SHP77 treated with DMSO at 0.1 percent for 48 hours (cell line): ENCODE measurements around the gene WBP1L.

ENCODE experiments used
- DNase-seq: peaks from one replicate; lab custom pipeline; 2025; lab: John Stamatoyannopoulos, UW

Gene WBP1L

GRCh38 chr10:102759497-102760210 is 15.9 kb downstream of the WBP1L start:
- DNase-seq: no peak

GRCh38 chr10:102761981-102762380 is 18.2 kb downstream of the WBP1L start:
- no peak for DNase-seq

- no peak for DNase-seq
Measured at GRCh38 chr10:102762401-102763015, 18.8 kb downstream of the WBP1L start.

- DNase-seq: no peak
Measured at GRCh38 chr10:102763037-102763607, 19.4 kb downstream of the WBP1L start.

- no peak for DNase-seq
Measured at GRCh38 chr10:102764470-102765161, 20.9 kb downstream of the WBP1L start.

GRCh38 chr10:102765336-102765735 is 21.6 kb downstream of the WBP1L start:
- no peak for DNase-seq

GRCh38 chr10:102767428-102768160 is 23.8 kb downstream of the WBP1L start:
- DNase-seq: no peak

- no peak for DNase-seq
Measured at GRCh38 chr10:102769375-102770107, 25.8 kb downstream of the WBP1L start.

GRCh38 chr10:102770108-102770482 is 26.3 kb downstream of the WBP1L start:
- DNase-seq: no peak

- no peak for DNase-seq
Measured at GRCh38 chr10:102770792-102771191, 27.0 kb downstream of the WBP1L start.

GRCh38 chr10:102773320-102773719 is 29.6 kb downstream of the WBP1L start:
- DNase-seq: no peak

- no peak for DNase-seq
Measured at GRCh38 chr10:102773986-102774385, 30.2 kb downstream of the WBP1L start.

GRCh38 chr10:102775201-102775934 is 31.6 kb downstream of the WBP1L start:
- no peak for DNase-seq

GRCh38 chr10:102775935-102776669 is 32.4 kb downstream of the WBP1L start:
- no peak for DNase-seq

- DNase-seq: no peak
Measured at GRCh38 chr10:102776779-102777456, 33.2 kb downstream of the WBP1L start.

- DNase-seq: no peak
Measured at GRCh38 chr10:102777711-102778453, 34.1 kb downstream of the WBP1L start.

GRCh38 chr10:102778781-102779180 is 35.0 kb downstream of the WBP1L start:
- DNase-seq: no peak

- no peak for DNase-seq
Measured at GRCh38 chr10:102779680-102780526, 36.2 kb downstream of the WBP1L start.
